Measurements from ENCODE around the gene MAP3K13. TPM values are rescaled to one million over a fixed set of nuclear protein-coding genes. Genes with fewer than 3 reads are reported as not detected.
A peak's percentile ranks its signal among the peaks of the same experiment; 100 is the strongest.

Gene MAP3K13
- total and polyA plus RNA-seq, 2 of the 13 experiments (the other 11 are each of a cell fraction or from before 2014, with no cell fraction given): 24.2 to 26.5 TPM

DNA sequence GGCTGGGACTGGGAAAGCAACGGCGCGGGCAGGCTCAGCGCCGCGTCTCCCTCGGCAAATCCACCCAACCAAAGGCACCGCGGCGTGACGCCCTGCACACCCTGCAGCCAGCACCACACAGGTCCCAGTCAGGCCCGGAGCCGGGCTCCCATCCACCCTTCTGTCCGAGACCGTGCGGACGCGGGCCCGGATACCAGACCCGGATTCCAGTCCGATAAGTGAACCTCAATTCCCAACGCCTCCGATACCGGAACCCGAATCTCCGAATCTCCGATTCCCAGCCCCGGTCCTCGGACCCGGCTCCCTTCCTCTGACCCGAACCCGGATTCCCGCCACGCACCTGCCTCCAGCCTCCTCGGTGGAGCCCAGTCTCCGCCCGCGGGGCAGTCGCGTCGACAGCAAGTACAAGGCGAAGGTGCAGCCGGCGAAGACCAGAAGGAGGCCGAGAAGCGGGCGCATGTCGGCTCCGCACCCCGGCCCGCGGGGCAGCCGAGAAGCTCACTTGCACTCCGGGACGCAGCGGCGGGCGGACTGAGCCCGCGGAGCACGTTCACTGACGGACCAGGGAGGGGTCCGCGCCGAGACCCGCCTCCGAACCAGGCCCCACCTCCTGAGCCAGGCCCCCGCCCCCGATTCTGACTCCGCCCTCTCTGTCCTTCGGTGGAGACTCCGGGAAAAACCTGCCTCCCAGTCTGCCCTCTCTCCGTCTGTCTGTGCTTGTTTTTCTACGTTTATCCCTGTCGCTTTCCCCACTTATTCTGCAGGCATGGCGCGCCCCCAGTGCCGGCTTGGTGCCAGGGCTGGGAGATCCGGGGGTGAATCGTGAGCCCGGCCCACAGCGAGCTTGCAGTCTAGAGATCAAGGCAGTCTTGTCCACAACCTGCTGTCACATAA is 135.8 kb downstream of the MAP3K13 start, which contains the start of gene TMEM41A (continued):
- TF ChIP-seq ZBTB49 (CRISPR knock-in tag; IDR thresholded peaks at IDR 0.05; ENCODE audit: borderline replicate concordance) (no peak), ZNF740 (CRISPR knock-in tag; IDR thresholded peaks at IDR 0.05) (no peak), SP2 (CRISPR knock-in tag; IDR thresholded peaks at IDR 0.05) (peak; percentile 74), KDM4B (CRISPR knock-in tag; IDR thresholded peaks at IDR 0.05) (peak; percentile 79; the same call in 1 of the 2 replicates), ZKSCAN5 (CRISPR knock-in tag; IDR thresholded peaks at IDR 0.05) (no peak), MYPOP (CRISPR knock-in tag; IDR thresholded peaks at IDR 0.05) (0 out of 2 replicates have a peak, but pooled peaks have one; percentile 34), EED (CRISPR knock-in tag; IDR thresholded peaks at IDR 0.05) (peak; percentile 79), RCOR2 (CRISPR knock-in tag; IDR thresholded peaks at IDR 0.05) (0 out of 2 replicates have a peak, but pooled peaks have one; percentile 22), CEBPZ (IDR thresholded peaks at IDR 0.05; ENCODE audit: low read length) (no peak), DRAP1 (CRISPR knock-in tag; IDR thresholded peaks at IDR 0.05) (peak; percentile 73)
- TF ChIP-seq, protein P1, sequence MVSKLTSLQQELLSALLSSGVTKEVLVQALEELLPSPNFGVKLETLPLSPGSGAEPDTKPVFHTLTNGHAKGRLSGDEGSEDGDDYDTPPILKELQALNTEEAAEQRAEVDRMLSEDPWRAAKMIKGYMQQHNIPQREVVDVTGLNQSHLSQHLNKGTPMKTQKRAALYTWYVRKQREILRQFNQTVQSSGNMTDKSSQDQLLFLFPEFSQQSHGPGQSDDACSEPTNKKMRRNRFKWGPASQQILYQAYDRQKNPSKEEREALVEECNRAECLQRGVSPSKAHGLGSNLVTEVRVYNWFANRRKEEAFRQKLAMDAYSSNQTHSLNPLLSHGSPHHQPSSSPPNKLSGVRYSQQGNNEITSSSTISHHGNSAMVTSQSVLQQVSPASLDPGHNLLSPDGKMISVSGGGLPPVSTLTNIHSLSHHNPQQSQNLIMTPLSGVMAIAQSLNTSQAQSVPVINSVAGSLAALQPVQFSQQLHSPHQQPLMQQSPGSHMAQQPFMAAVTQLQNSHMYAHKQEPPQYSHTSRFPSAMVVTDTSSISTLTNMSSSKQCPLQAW (CRISPR knock-in tag; IDR thresholded peaks at IDR 0.05): peak; percentile 95
- TF ChIP-seq, protein P2, sequence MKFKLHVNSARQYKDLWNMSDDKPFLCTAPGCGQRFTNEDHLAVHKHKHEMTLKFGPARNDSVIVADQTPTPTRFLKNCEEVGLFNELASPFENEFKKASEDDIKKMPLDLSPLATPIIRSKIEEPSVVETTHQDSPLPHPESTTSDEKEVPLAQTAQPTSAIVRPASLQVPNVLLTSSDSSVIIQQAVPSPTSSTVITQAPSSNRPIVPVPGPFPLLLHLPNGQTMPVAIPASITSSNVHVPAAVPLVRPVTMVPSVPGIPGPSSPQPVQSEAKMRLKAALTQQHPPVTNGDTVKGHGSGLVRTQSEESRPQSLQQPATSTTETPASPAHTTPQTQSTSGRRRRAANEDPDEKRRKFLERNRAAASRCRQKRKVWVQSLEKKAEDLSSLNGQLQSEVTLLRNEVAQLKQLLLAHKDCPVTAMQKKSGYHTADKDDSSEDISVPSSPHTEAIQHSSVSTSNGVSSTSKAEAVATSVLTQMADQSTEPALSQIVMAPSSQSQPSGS (CRISPR knock-in tag; IDR thresholded peaks at IDR 0.05): peak; percentile 66; the same call in 1 of the 2 replicates
- TF ChIP-seq, protein P3, sequence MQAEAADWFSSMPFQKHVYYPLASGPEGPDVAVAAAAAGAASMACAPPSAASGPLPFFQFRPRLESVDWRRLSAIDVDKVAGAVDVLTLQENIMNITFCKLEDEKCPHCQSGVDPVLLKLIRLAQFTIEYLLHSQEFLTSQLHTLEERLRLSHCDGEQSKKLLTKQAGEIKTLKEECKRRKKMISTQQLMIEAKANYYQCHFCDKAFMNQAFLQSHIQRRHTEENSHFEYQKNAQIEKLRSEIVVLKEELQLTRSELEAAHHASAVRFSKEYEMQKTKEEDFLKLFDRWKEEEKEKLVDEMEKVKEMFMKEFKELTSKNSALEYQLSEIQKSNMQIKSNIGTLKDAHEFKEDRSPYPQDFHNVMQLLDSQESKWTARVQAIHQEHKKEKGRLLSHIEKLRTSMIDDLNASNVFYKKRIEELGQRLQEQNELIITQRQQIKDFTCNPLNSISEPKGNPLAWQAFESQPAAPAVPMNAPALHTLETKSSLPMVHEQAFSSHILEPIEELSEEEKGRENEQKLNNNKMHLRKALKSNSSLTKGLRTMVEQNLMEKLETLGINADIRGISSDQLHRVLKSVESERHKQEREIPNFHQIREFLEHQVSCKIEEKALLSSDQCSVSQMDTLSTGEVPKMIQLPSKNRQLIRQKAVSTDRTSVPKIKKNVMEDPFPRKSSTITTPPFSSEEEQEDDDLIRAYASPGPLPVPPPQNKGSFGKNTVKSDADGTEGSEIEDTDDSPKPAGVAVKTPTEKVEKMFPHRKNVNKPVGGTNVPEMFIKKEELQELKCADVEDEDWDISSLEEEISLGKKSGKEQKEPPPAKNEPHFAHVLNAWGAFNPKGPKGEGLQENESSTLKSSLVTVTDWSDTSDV (CRISPR knock-in tag; IDR thresholded peaks at IDR 0.05): no peak

Measured in HepG2 (cell line).